ENCODE measurements around the gene KCNB1.
"Not testable (repeated sequence)": the region's sequence is repeated elsewhere in the genome, so short reads cannot be mapped to it uniquely, and the experiment has no call there.

Gene KCNB1

DNA sequence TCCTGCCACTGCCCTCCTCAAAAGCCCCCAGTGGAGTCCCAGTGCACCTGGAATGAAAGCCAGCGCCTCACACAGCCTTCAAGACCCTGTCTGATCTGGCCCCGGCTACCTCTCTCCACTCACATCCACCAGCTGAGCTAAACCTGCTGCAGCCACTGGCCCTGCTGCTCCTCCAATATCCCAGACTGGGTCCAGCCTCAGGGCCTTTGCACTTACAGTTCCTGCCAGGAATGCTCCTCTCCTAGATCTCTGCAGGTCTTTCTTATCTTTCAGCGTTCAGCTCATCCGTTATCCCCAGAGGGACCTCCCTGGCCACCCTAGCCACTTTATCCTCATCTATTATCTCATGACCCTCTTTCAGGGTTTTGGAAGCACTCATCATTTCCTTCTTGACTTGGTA is 68.8 kb downstream of the KCNB1 start:
- no peak for DNase-seq (ENCODE audit: low read depth)
- TF ChIP-seq, protein P1, sequence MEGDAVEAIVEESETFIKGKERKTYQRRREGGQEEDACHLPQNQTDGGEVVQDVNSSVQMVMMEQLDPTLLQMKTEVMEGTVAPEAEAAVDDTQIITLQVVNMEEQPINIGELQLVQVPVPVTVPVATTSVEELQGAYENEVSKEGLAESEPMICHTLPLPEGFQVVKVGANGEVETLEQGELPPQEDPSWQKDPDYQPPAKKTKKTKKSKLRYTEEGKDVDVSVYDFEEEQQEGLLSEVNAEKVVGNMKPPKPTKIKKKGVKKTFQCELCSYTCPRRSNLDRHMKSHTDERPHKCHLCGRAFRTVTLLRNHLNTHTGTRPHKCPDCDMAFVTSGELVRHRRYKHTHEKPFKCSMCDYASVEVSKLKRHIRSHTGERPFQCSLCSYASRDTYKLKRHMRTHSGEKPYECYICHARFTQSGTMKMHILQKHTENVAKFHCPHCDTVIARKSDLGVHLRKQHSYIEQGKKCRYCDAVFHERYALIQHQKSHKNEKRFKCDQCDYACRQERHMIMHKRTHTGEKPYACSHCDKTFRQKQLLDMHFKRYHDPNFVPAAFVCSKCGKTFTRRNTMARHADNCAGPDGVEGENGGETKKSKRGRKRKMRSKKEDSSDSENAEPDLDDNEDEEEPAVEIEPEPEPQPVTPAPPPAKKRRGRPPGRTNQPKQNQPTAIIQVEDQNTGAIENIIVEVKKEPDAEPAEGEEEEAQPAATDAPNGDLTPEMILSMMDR (conservative IDR thresholded peaks at IDR 0.05; ENCODE audit: control insufficient read depth, insufficient read depth, low read depth, low read length), result no peak
- no peak overlapping the region for H3K4me3 ChIP-seq (ENCODE audit: control insufficient read depth, low read depth, low read length)

DNA sequence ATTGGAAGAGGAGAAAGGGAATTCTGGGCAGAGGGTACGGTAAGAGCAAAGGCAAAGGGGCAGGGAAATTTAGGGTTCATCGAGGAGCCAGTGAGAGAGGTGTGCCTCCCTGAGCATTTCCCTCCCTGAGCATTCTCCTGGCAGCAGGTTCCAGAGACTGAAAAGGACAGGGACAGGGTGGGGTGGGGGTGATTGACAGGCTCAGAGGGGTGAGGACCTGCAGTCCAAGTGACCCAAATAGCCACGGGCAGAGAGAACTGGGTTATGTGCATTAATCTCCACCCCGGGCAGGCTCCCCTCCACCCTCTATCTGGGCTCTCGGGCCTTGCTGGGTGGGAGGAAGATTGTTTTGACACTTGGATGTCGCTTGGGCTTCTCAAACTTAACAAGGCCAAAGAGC is 69.5 kb downstream of the KCNB1 start:
- DNase-seq (ENCODE audit: low read depth), result no peak
- no peak overlapping the region for H3K4me3 ChIP-seq (ENCODE audit: control insufficient read depth, low read depth, low read length)

DNA sequence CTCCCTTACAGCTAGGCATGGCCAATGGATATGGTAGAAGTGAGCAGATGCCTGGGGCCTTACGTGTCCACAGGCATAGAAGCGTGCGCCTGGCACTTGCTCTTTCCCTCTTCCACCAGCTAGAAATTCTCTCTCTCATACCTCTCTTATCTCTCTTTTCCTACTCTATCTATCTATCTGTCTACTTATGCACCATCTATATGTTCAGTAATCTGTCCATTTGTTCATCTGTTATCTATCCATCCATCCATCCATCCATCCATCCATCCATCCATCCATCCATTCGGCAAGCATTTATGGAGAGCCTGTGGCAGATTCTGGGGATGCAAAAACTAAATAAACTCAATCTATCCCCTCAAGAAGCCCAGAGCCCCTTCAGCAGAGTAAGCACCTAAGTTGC is 70.2 kb downstream of the KCNB1 start:
- TF ChIP-seq, protein P1 (conservative IDR thresholded peaks at IDR 0.05; ENCODE audit: control insufficient read depth, insufficient read depth, low read depth, low read length), result no peak
- no peak for DNase-seq (ENCODE audit: low read depth)
- H3K4me3 ChIP-seq (ENCODE audit: control insufficient read depth, low read depth, low read length), result no peak overlapping the region

More for the DNA sequence above, 69.5 kb downstream of the KCNB1 start:
- TF ChIP-seq, protein P1 (conservative IDR thresholded peaks at IDR 0.05; ENCODE audit: control insufficient read depth, insufficient read depth, low read depth, low read length), result no peak

DNA sequence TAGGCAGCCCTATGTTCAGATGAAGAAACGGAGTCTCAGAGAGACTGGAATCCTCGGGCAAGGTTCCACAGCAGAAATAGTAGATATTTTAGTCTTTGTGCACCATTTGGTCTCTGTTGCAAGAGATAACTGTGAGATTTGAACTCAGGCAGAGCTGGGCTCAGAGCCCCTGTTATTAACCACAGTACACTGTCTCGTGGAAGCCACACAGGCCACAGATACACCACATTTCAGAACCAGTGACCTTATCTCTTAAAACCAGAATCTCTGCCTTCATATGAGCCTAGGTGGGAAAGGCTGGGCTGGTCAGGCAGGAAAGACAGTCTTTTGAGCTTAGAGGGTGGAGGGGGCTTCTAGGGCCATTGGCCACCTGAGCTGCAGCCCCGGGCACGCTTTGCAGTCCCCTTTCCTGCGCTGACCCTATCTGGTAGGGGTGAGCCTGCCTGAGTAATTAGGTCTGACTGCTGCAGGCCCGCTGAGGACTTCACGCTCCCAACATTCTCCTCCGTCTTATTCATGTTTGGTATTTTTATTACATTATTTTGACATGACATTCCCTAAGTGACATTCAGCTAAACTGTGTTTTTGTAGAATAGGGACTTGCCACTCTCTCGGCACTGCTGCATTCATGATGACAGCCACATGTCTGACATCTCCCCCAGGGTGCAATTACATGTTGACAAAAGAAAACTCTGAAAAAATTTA is 71.1 kb downstream of the KCNB1 start:
- DNase-seq (ENCODE audit: low read depth), result no peak
- H3K4me3 ChIP-seq (ENCODE audit: control insufficient read depth, low read depth, low read length), result no peak overlapping the region
- TF ChIP-seq, protein P1 (conservative IDR thresholded peaks at IDR 0.05; ENCODE audit: control insufficient read depth, insufficient read depth, low read depth, low read length), result no peak

DNA sequence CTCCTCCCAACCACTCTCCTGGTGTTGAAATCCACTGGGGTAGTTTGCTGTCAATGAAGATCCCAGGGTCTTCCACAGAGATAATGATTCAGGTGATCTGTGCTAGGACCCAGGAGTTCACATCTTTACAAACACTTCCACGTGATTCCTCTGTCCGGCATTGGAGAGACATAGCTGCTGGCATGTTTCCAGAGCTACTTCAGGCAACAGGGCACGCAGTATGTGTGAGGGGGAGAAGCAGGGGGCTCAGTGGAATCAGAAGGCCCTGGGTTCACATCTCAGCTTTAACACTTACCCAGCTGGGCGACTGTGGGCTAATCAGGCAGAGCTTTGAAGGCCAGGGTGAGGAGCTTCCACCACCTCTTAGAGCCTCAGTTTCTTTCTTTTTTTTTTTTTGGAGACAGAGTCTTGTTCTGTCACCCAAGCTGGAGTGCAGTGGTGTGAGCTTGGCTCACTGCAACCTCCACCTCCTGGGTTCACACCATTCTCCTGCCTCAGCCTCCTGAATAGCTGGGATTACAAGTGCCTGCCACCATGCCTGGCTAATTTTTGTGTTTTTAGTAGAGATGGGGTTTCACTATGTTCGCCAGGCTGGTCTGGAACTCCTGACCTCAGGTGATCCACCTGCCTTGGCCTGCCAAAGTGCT is 72.4 kb downstream of the KCNB1 start:
- not testable (repeated sequence) for H3K4me3 ChIP-seq (ENCODE audit: control insufficient read depth, low read depth, low read length); DNase-seq (ENCODE audit: low read depth)

DNA sequence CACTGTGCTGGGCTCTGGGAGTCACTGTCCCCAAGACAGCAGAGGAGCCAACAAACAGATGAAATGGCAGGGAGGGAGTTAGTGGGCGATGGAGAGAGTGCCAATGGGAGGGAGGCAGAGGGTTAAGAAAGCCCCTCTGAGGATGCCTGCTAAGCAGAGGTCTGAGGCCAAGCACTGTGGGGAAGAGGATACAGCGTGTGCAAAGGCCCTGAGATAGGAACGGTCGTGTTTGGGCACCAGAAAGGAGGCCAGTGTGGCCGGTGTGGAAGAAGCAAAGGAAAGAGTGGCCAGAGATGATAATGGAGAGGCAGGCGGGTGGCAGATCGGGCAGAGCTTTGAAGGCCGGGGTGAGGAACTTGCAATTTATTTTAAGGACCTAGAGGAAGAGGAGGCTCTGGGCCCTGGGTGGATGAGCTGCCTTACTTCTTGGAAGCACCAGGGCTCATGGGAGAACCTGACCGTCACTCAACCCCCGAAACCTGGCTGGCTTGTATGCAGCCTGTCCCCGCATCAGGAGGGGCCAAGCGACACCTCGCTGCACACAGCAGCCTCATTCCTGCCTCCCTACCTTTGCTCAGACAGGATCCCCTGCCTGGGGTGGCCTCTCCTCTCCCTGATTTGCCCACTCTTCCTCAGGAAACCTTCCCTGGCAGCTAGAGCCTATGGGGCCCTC is 73.0 kb downstream of the KCNB1 start:
- no peak for DNase-seq (ENCODE audit: low read depth)
- TF ChIP-seq, protein P1 (conservative IDR thresholded peaks at IDR 0.05; ENCODE audit: control insufficient read depth, insufficient read depth, low read depth, low read length), result no peak
- H3K4me3 ChIP-seq (ENCODE audit: control insufficient read depth, low read depth, low read length), result no peak overlapping the region

DNA sequence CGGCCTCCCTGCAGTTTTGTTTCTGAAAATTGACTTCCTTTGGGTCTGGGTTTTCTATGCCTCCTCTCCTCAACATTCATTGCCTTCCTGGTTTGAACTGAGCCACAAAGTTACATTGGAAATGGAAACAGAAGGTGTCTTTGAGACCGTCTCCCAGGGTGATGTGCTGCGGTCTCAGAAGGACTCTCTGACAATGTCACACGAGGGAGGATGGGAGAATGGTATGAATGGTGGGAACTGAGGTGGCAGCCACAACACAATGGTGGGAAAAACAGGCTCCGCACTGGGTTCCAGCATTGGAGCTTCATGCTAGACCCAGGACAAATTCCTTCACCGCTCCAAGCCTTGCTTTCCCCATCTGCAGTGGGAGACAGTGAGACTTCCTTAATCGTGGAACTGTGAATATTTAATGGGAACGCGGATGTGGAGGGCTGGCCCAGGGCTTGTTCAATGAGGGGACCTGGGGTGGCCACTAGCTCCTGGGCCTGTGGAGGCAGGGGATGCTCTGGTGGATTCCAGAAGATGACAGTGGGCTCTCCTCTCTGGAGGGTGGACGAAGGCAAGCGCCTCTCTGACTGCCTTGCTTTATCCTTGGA is 73.9 kb downstream of the KCNB1 start:
- no peak overlapping the region for H3K4me3 ChIP-seq (ENCODE audit: control insufficient read depth, low read depth, low read length)
- no peak for DNase-seq (ENCODE audit: low read depth)
- TF ChIP-seq, protein P1 (conservative IDR thresholded peaks at IDR 0.05; ENCODE audit: control insufficient read depth, insufficient read depth, low read depth, low read length), result no peak
